ENCODE data around the gene MDM4. TPM values are rescaled to one million over a fixed set of nuclear protein-coding genes. Genes with fewer than 3 reads are reported as not detected.

MDM4 gene
- total RNA-seq, 1 experiment from 2014 or later = 49.6 TPM

GRCh38 chr1:204602871-204603542, 86.8 kb downstream of the MDM4 start:
- DNase-seq = no peak
- no peak overlapping the region for H2AK5ac ChIP-seq (ENCODE audit: insufficient read length, low read length)
- WGBS (ENCODE audit: extremely low coverage, insufficient read length, low lambda C conversion rate) = no CpG with 5 or more reads among the region's 6 CpGs

More at GRCh38 chr1:204602871-204603542, 86.8 kb downstream of the MDM4 start:
- Histone ChIP-seq H3K9ac (ENCODE audit: extremely low read depth, insufficient read length, low read length) (no peak overlapping the region), H2BK20ac (ENCODE audit: low read depth, low read length, poor library complexity, severe bottlenecking) (no peak overlapping the region), H3K23me2 (ENCODE audit: insufficient read length, low read depth, low read length, poor library complexity, severe bottlenecking) (no peaks in the 10 kb centered on the region), H2BK12ac (ENCODE audit: insufficient read length, low read depth, low read length) (no peak overlapping the region), H2BK15ac (ENCODE audit: low read depth, low read length) (no peak overlapping the region), H2AFZ (ENCODE audit: low read length) (no peak overlapping the region), H3K27me3 (ENCODE audit: insufficient read depth, low read length) (no peaks in the 10 kb centered on the region), H3K4ac (ENCODE audit: low read depth, low read length) (no peak overlapping the region), H3T11ph (ENCODE audit: low read length) (no peak overlapping the region), H3K56ac (ENCODE audit: insufficient read length, low read depth, low read length) (no peak overlapping the region), H2BK5ac (ENCODE audit: insufficient read length, low read length) (no peak overlapping the region), H3K4me2 (ENCODE audit: insufficient read depth, insufficient read length, low read length) (no peak overlapping the region), H4K5ac (ENCODE audit: insufficient read length, low read depth, low read length) (no peak overlapping the region), H3K23ac (ENCODE audit: insufficient read length, low read depth, low read length) (no peak overlapping the region), H3K4me1 (ENCODE audit: insufficient read depth, low read length) (peaks cover 12% of the 10 kb centered on the region; the same call in 1 of the 2 replicates), H3K18ac (ENCODE audit: insufficient read length, low read depth, low read length) (no peak overlapping the region), H4K91ac (ENCODE audit: insufficient read length, low read depth, low read length) (no peak overlapping the region), H3K79me1 (ENCODE audit: insufficient read depth, low read depth, low read length, poor library complexity, severe bottlenecking) (no peaks in the 10 kb centered on the region), H3K14ac (ENCODE audit: insufficient read depth, low read length) (no peak overlapping the region), H3K9me3 (ENCODE audit: control insufficient read depth, low read depth, low read length) (no peaks in the 10 kb centered on the region), H2BK120ac (ENCODE audit: low read depth, low read length, poor library complexity, severe bottlenecking) (no peak overlapping the region), H4K8ac (replicated peaks; ENCODE audit: insufficient read length, low read depth, low read length) (no peak overlapping the region), H3K27ac (ENCODE audit: insufficient read length, low read depth, low read length) (no peak overlapping the region), H4K20me1 (ENCODE audit: control insufficient read depth, insufficient read depth, insufficient read length) (no peaks in the 10 kb centered on the region), H3K79me2 (ENCODE audit: insufficient read depth, low read length) (no peaks in the 10 kb centered on the region)
- H3K9me3 Mint-ChIP-seq = no peaks in the 10 kb centered on the region
- no peak overlapping the region; a peak in 1 of 5 replicates for H3K4me3 Mint-ChIP-seq
- peaks cover 16% of the 10 kb centered on the region for H3K27me3 Mint-ChIP-seq (ENCODE audit: low read depth)
- H3K4me1 Mint-ChIP-seq = peaks cover 31 to 38% of the 10 kb centered on the region in 2 experiments
- H3K36me3 Mint-ChIP-seq (ENCODE audit: insufficient read depth in 1 of 3, low read depth in 3 of 3) = peaks cover 0 to 3% (median 0%) of the 10 kb centered on the region in 3 experiments; a peak in 2 of 7 replicates
- no peak overlapping the region; a peak in 1 of 7 replicates for H3K27ac Mint-ChIP-seq
- TF ChIP-seq, protein P1, sequence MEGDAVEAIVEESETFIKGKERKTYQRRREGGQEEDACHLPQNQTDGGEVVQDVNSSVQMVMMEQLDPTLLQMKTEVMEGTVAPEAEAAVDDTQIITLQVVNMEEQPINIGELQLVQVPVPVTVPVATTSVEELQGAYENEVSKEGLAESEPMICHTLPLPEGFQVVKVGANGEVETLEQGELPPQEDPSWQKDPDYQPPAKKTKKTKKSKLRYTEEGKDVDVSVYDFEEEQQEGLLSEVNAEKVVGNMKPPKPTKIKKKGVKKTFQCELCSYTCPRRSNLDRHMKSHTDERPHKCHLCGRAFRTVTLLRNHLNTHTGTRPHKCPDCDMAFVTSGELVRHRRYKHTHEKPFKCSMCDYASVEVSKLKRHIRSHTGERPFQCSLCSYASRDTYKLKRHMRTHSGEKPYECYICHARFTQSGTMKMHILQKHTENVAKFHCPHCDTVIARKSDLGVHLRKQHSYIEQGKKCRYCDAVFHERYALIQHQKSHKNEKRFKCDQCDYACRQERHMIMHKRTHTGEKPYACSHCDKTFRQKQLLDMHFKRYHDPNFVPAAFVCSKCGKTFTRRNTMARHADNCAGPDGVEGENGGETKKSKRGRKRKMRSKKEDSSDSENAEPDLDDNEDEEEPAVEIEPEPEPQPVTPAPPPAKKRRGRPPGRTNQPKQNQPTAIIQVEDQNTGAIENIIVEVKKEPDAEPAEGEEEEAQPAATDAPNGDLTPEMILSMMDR (conservative IDR thresholded peaks at IDR 0.05) = no peak

Data from H9 (cell line).